Activated T-cell treated with anti-CD3 and anti-CD28 coated beads, Interleukin-2, amount 50 U/mL, for 72 hours (primary cell): ENCODE data around the gene RAD23A. TPM values are rescaled to one million over a fixed set of nuclear protein-coding genes. Genes with fewer than 3 reads are reported as not detected.
"Not testable (repeated sequence)": the region's sequence is repeated elsewhere in the genome, so short reads cannot be mapped to it uniquely, and the experiment has no call there.

Experiments
- ATAC-seq, 2 donors: fragments of 150-1000 bp; cut with Tn5 transposase; replicated peaks in 1 of 2; 2 replicates each; pipeline ENCODE4 v1.10.0; 2021; ENCODE audit warnings: moderate library complexity in 2 of 2, mild to moderate bottlenecking in 1 of 2
- DNase-seq, 2 donors: peaks; one replicate each; pipeline ENCODE4 v3.0.0; 2021 to 2022; ENCODE audit warnings: mixed read lengths in 1 of 2
- H3K27ac Mint-ChIP-seq: one replicate; pipeline ENCODE4 v1.8.0; 2022; ENCODE audit warnings: mild to moderate bottlenecking, moderate library complexity, mixed read lengths
- H3K27me3 Mint-ChIP-seq: one replicate; pipeline ENCODE4 v1.8.0; 2022; ENCODE audit warnings: low read depth, mixed read lengths
- H3K36me3 Mint-ChIP-seq, 2 donors: one replicate each; pipeline ENCODE4 v1.8.0; 2022; ENCODE audit warnings: mixed read lengths in 2 of 2, mild to moderate bottlenecking in 1 of 2; ENCODE audit not compliant: insufficient read depth in 2 of 2
- H3K4me1 Mint-ChIP-seq: one replicate; pipeline ENCODE4 v1.8.0; 2022; ENCODE audit warnings: low read depth, mixed read lengths
- H3K4me3 Mint-ChIP-seq, 2 donors: one replicate each; pipeline ENCODE4 v1.8.0; 2022; ENCODE audit warnings: mild to moderate bottlenecking in 2 of 2, mixed read lengths in 2 of 2, moderate library complexity in 2 of 2
- H3K9me3 Mint-ChIP-seq, 2 donors: one replicate each; pipeline ENCODE4 v1.8.0; 2022; ENCODE audit warnings: mixed read lengths in 2 of 2
- total RNA-seq, 2 donors: library from RNA; stranded (reverse); gene quantifications; one replicate each; pipeline ENCODE4 v1.2.3, GENCODE V29; 2022

The RAD23A gene
- total RNA-seq, 2 donors from 2014 or later = 159 to 189 TPM

DNA sequence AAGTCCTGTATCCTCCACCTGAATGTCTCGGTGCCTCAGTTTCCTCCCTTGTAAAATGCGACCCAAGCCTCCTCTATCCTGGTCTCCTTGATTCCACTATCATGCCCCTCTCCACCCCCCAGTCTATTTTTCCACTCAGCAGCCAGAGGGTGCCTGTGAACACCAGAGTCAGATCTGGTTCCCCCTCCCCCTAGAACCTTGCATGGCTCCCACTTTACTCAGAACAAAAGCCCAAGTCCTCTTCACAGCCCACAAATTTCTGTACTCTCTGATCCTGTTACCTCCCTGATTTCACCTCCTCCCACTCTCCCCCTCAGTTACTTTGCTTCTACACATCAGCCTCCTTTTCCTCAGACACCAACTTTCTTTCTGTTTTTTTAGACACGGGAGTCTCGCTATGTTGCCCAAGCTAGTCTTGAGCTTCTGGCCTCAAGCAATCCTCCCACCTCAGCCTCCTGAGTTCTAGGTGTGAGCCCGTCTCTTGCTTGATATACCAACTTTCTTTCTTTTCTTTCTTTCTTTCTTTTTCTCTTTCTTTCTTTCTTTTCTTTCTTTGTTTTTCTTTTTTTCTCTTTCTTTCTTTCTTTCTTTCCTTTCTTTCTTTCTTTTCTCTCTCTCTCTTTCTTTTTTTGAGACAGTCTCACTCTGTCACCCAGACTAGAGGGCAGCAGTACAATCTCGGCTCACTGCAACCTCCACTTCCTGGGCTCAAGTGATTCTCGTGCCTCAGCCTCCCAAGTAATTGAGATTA lies 24.6 kb downstream of the RAD23A start:
- DNase-seq (no peak), ATAC-seq (peak in 1 of 2 donors; percentile 12)
- Mint-ChIP-seq H3K9me3 (no peaks in the 10 kb centered on the region), H3K36me3 (no peaks in the 10 kb centered on the region), H3K27ac (no peak overlapping the region), H3K4me3 (peak overlapping the region in 1 of 2 donors; percentile 16), H3K4me1 (peaks cover 17% of the 10 kb centered on the region), H3K27me3 (no peaks in the 10 kb centered on the region)

DNA sequence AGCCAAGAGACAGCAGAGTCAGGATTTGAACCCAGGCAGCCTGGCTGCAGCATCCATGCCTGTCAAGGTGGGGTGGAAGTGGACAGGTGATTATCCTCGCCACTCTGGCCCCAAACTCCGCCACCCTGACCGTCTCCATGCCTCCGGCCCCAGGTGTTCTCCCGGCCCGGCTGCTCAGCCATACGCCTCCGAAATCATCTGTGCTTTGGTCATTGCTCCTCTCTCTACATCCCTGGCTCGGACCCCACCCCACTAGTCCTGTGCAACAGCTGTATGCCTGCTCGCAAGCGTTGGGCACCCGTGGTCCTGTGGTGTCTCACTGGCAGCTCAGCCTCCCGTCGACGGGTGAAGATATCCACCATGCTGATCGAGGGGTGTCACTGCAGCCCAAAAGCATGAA lies 27.6 kb downstream of the RAD23A start:
- H3K4me1 Mint-ChIP-seq = peaks cover 17% of the 10 kb centered on the region
- no peak overlapping the region for H3K27ac Mint-ChIP-seq
- H3K9me3 Mint-ChIP-seq = no peaks in the 10 kb centered on the region
- ATAC-seq (no peak), DNase-seq (no peak)
- no peaks in the 10 kb centered on the region for H3K36me3 Mint-ChIP-seq
- no peak overlapping the region for H3K4me3 Mint-ChIP-seq
- H3K27me3 Mint-ChIP-seq = peaks cover 16% of the 10 kb centered on the region

DNA sequence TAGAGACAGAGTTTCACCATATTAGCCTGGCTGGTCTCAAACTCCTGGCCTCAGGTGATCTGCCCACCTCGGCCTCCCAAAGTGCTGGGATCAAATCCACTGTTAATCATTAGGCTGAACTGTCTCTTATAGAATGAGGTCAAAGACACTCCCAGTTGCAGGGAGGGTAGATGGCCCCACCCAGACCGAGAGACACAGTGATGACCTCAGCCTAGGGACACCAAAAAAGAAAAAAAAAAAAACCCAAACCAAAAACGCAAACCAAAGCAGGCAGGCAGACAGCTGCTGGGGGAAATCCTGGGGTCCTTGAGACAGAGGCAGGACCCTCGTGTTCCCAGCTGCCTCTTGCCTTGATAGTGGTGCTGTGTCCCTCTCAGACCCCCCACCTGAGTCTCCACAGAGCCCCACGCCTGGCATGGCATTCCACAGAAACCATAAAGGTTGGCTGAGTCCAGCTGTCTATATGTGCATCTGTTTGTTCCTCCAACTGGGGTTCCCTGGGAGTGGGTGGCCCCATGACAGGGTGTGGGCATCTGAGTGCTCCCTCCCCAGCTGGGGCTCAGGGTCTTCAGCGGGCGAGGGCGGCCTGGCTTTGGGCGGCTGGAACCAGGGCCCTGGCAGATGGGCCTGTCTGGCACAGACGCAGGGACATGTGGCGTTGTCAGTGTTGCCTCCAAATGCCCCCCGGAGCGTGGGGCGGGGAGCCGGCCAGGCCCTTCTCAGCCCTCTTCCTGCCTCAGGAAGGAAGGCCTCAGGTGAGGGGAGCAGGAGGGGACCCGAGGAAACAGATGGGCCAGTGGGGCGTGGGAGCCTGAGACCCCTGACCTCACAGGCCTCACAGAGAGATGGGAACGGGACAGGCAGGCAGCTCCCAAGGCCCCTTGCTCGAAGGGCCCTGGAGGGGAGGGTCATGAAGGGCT lies 28.9 kb downstream of the RAD23A start:
- no peak for DNase-seq
- no peak for ATAC-seq
- Mint-ChIP-seq H3K4me1 (peaks cover 17% of the 10 kb centered on the region), H3K27me3 (peaks cover 16% of the 10 kb centered on the region), H3K4me3 (no peak overlapping the region), H3K9me3 (no peaks in the 10 kb centered on the region), H3K27ac (no peak overlapping the region), H3K36me3 (no peaks in the 10 kb centered on the region)

DNA sequence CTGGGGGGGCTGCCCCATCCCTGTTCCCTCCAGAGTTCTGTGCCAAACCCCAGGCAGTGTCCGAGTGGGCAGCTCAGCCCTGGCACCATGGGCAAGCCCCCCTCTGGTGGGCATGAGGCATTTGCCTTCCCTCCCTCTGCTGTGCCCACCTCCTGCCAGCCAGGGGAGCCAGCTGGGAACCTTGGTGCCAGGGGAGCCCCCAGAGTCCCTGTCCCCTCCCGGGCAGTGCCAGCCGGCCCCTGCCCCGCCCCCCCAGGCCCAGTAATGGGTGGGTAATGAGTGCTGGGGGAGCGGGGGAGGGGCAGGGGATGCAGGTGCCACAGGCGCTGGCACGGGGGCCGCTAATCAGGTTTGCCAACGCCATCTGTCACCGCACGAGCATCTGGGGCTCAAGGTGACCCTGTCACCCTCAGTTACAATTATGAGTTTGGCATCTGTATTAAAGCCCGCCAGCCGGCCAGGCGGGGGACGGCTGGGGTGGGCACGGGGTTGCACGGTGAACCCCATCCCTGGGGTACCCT lies 29.6 kb downstream of the RAD23A start:
- H3K4me1 Mint-ChIP-seq = peaks cover 12% of the 10 kb centered on the region
- DNase-seq = no peak
- peaks cover 16% of the 10 kb centered on the region for H3K27me3 Mint-ChIP-seq
- no peak overlapping the region for H3K27ac Mint-ChIP-seq
- no peak overlapping the region for H3K4me3 Mint-ChIP-seq
- no peaks in the 10 kb centered on the region for H3K36me3 Mint-ChIP-seq
- H3K9me3 Mint-ChIP-seq = no peaks in the 10 kb centered on the region
- no peak for ATAC-seq

DNA sequence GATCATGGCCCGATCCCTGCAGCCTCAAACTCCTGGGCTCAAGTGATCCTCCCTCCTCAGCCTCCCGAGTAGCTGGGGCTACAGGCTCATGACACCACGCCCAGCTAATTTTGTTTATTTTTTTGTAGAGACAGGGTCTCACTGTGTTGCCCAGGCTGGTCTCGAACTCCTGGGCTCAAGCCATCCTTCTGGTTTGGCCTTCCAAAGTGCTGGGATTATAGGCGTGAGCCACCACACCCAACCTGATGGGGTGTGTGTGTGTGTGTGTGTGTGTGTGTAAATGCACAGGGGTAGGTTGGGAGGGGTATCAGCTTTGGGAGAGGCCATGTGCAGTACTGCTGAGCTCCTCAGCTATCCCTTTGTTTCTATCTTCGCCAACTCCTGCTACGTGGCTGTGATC lies 30.4 kb downstream of the RAD23A start:
- not testable (repeated sequence) for H3K9me3 Mint-ChIP-seq, DNase-seq, H3K4me3 Mint-ChIP-seq, H3K4me1 Mint-ChIP-seq, H3K27ac Mint-ChIP-seq, H3K36me3 Mint-ChIP-seq, ATAC-seq
- peaks cover 16% of the 10 kb centered on the region for H3K27me3 Mint-ChIP-seq

DNA sequence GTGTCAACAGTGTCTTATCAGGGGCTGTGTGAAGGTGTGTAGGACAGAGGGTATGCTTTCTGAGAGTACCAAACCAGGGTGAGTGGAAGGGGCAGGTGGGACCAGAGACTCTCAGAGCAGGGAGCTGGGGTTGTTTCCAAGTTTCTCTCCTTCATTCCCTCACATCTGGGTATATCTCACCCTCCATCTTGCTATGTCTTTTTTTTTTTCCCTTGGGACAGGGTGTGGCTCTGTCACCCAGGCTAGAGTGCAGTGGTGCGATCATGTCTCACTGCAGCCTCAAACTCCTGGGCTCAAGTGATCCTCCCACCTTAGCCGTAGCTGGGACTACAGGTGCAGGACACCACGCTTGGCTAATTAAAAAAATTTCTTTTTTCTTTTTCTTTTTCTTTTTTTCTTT lies 34.3 kb downstream of the RAD23A start:
- H3K4me3 Mint-ChIP-seq = no peak overlapping the region
- no peaks in the 10 kb centered on the region for H3K9me3 Mint-ChIP-seq

DNA sequence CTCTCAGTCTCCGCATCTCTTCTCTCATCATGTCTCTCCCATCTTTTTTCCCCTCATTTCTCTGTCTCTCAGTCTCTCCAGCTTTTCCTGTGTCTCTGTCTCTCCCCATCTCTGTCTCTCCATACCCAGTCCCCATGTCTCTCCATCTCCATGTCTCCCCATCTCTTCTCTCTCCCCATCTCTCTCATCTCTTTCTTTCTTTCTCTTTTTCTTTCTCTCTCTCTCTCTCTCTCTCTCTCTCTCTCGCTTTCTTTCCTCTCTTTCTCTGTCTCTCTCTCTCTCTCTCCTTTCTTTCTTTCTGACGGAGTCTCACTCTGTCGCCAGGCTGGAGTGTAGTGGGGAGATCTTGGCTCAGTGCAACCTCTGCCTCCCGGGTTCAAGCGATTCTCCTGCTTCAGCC lies 37.0 kb downstream of the RAD23A start:
- Mint-ChIP-seq H3K9me3 (no peaks in the 10 kb centered on the region), H3K36me3 (no peaks in the 10 kb centered on the region), H3K4me1 (peaks cover 5% of the 10 kb centered on the region), H3K4me3 (no peak overlapping the region), H3K27ac (no peak overlapping the region), H3K27me3 (peaks cover 12% of the 10 kb centered on the region)
- no peak for ATAC-seq
- no peak for DNase-seq

More for the DNA sequence above, 34.3 kb downstream of the RAD23A start:
- DNase-seq (no peak), ATAC-seq (no peak)
- peaks cover 6% of the 10 kb centered on the region for H3K4me1 Mint-ChIP-seq
- H3K27me3 Mint-ChIP-seq = peaks cover 16% of the 10 kb centered on the region
- no peaks in the 10 kb centered on the region for H3K36me3 Mint-ChIP-seq
- no peak overlapping the region for H3K27ac Mint-ChIP-seq

DNA sequence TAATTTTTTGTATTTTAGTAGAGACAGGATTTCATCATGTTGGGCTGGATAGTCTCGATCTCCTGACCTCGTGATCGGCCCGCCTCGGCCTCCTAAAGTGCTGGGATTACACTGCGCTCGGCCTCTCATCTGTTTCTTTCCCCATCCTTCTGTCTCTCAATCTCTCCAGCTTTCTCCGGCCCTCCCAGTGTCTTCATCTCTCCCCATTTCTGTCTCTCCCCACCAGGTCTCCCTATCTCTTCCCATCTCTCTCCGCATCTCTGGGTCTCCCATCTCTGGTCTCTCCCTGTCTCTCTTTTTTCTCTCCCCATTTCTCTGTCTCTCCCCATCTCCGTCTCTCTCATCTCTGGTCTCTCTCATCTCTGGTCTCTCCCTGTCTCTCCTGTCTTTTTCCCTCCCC lies 37.4 kb downstream of the RAD23A start:
- Mint-ChIP-seq H3K4me3 (no peak overlapping the region), H3K4me1 (peaks cover under 1% of the 10 kb centered on the region), H3K9me3 (no peaks in the 10 kb centered on the region), H3K27ac (no peak overlapping the region), H3K27me3 (peaks cover 7% of the 10 kb centered on the region), H3K36me3 (no peaks in the 10 kb centered on the region)
- no peak for ATAC-seq
- no peak for DNase-seq

DNA sequence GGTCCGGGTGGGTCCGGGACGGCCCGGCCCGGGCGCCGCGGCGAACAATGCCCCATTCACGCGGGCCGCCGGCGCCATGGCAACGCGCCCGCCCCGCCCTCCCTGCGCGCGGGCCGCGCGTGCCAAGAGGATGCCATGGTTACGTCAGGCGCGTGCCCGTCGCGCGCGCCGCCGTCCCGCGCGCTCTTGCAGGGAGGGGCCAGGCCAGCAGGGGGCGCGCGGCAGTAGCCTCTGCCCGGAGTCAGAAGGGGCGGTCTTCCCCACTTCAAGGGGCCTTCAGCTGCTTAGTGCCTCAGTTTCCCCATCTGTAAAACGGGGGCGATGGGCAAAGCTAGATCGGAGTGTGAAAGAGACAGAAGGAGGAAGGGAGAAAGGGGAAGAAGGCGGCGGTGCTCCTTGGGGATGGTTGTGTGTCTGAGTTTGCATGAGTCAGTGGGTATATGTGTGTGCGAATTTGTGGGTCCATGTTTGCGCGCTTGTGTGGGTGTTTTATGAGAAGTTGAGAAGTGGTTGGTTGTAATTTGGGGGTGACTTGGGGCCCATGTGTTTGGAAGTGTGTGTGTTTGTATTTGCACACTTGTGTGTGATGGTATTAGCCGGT lies 38.0 kb downstream of the RAD23A start:
- no peaks in the 10 kb centered on the region for H3K4me1 Mint-ChIP-seq
- peak; percentile 88 to 90 for ATAC-seq
- H3K27me3 Mint-ChIP-seq = peaks cover 6% of the 10 kb centered on the region
- H3K36me3 Mint-ChIP-seq = no peaks in the 10 kb centered on the region
- H3K9me3 Mint-ChIP-seq = no peaks in the 10 kb centered on the region
- H3K27ac Mint-ChIP-seq = no peak overlapping the region
- peak; percentile 79 to 91 for DNase-seq
- no peak overlapping the region for H3K4me3 Mint-ChIP-seq

DNA sequence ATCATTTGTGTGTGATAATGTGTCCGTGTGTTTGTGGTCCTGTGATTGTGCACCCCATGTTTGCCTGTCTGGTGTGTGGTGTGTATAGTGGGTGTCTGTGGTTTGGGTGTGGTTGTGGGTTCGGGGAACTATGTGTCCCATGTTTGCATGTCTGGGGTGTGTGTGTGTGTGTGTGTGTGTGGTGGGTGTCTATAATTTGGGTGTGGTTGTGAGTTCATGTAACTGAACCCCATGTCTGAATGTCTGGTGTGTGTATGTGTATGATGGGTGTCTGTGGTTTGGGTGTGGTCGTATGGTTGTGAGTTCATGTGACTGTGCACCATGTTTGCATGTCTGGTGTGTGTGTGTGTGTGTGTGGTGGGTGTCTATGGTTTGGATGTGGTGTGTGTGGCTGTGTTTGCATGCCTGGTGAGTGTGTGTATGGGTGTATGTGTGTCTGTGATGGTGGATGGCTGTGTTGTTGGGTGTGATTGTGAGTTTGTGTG lies 38.5 kb downstream of the RAD23A start:
- no peaks in the 10 kb centered on the region for H3K9me3 Mint-ChIP-seq

DNA sequence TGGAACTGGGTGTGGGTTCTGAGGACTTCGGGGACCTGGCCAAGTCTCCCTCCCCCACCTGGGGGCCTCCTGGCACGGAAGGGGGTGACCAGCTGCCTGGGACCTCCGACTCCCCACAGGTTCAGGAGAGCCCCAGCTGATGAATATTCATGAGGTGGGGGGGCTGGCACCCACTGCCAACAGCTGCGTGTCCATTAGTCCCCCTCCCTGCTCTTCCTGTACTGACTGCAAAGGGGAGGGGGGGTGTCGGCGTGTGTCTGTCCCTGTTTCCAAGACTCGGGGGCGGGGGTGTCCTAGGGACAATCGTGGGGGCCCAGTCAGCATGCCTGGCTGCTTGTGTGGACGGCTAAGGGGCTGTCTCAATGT lies 39.0 kb downstream of the RAD23A start:
- ATAC-seq = no peak
- Mint-ChIP-seq H3K27me3 (peaks cover 6% of the 10 kb centered on the region), H3K27ac (no peak overlapping the region), H3K9me3 (no peaks in the 10 kb centered on the region), H3K4me3 (no peak overlapping the region), H3K4me1 (no peaks in the 10 kb centered on the region), H3K36me3 (no peaks in the 10 kb centered on the region)
- DNase-seq = no peak

More for the DNA sequence above, 38.5 kb downstream of the RAD23A start:
- Mint-ChIP-seq H3K27me3 (peaks cover 6% of the 10 kb centered on the region), H3K36me3 (no peaks in the 10 kb centered on the region), H3K27ac (no peak overlapping the region), H3K4me3 (no peak overlapping the region), H3K4me1 (no peaks in the 10 kb centered on the region)
- DNase-seq (no peak), ATAC-seq (no peak)

DNA sequence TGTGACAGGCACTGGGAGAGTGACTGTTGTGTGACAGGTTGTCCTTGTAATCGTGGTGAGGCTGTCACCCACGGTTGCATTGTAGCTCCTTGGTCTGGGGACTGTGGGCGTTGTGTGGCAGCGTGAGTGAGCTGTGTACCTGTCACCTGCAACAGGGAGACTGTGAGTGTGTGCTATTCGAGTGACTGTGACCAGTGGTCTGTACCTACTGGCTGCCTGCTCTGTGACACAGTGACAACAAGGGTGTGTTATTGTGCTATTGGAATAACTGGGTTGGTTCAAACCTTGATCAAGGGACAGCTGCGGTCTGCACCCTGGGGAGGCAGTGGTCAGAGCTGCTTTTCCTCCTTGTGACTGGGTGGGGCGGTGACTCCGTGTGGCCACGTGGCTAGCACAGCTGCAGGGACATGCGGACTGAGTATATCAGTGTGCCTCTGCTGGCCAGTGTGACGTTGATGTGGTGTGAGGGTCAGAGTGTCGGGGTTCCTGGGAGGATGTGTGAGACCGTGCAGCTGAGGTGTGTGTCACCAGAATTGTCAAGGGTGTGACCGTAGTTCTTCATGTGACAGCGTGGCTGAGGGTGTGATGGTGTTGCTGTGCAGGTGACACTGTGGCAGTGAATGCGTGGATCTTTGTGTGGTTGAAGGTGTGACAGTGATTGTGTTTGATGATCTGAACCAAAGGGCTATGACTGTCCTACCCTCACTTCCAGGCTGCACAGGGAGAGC lies 39.6 kb downstream of the RAD23A start:
- H3K36me3 Mint-ChIP-seq = no peaks in the 10 kb centered on the region
- no peak overlapping the region for H3K4me3 Mint-ChIP-seq
- peaks cover 6% of the 10 kb centered on the region for H3K27me3 Mint-ChIP-seq
- DNase-seq = peak in 1 of 2 donors; percentile 33
- H3K27ac Mint-ChIP-seq = no peak overlapping the region
- peak; percentile 40 to 49 for ATAC-seq
- H3K9me3 Mint-ChIP-seq = no peaks in the 10 kb centered on the region
- no peaks in the 10 kb centered on the region for H3K4me1 Mint-ChIP-seq
